22Rv1 (cell line): ENCODE data around the gene LYVE1.

Experiments used
- H3K27ac ChIP-seq: fragments of 450-650 bp; 2 replicates; pipeline ENCODE4 v1.5.1; 2017
- ZFX ChIP-seq: fragments of 450-650 bp; IDR thresholded peaks from 2 replicates; pipeline ENCODE4 v1.6.1; 2017; ENCODE audit warnings: antibody characterized with exemption, borderline replicate concordance
- TF ChIP-seq, protein P1 (sequence below): fragments of 450-650 bp; IDR thresholded peaks from 2 replicates; pipeline ENCODE4 v1.5.1; 2017; ENCODE audit warnings: mild to moderate bottlenecking

Gene LYVE1

DNA sequence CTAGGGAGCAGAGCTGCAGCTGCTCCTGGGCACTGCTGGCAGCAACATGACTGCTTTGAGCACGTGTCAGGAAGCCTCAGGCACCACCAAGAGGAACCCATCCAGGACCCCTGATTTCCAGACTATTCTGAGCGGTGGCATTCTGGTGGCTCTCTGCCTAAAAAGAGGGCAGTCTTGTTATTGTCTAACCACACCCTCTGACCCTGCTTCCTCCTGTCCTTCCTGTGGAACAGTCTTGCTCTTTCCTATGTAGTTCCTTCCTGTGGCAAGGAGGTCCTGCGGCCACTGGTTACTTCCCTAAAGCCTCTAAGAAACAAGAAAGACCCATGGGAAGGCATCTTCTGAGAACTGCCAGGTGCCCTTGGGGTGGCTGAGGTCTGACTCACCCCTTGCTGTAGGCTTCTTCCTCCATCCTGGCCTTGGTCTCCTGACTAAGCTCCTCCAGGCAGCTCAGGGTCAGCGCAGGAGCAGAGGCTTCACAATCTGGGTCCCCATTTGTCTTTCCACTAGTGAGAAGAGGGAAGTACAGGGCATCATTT lies 13.1 kb upstream of the LYVE1 start:
- no peak overlapping the region for H3K27ac ChIP-seq
- no peak for TF ChIP-seq ZFX
- TF ChIP-seq, protein P1, sequence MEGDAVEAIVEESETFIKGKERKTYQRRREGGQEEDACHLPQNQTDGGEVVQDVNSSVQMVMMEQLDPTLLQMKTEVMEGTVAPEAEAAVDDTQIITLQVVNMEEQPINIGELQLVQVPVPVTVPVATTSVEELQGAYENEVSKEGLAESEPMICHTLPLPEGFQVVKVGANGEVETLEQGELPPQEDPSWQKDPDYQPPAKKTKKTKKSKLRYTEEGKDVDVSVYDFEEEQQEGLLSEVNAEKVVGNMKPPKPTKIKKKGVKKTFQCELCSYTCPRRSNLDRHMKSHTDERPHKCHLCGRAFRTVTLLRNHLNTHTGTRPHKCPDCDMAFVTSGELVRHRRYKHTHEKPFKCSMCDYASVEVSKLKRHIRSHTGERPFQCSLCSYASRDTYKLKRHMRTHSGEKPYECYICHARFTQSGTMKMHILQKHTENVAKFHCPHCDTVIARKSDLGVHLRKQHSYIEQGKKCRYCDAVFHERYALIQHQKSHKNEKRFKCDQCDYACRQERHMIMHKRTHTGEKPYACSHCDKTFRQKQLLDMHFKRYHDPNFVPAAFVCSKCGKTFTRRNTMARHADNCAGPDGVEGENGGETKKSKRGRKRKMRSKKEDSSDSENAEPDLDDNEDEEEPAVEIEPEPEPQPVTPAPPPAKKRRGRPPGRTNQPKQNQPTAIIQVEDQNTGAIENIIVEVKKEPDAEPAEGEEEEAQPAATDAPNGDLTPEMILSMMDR = no peak

DNA sequence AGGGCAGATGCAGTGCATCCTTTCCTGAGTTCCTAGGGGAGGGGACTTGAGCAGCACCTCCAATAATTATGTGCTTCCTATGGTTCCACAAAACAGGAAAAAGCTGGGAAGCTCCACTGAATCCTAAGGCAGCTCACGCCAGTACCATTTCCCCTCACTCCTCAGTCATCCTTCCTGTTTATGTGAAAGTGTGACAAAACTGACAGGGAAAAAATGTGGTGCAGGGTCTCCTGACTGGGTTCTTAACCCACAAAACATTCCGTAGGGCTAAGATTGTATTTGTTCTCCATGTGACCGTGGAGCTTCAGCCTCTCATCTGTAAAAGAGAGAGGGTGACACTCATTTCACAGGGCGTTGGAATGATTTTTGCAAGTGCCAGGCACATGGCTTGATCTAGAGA lies 12.2 kb upstream of the LYVE1 start:
- no peak overlapping the region for H3K27ac ChIP-seq
- TF ChIP-seq, protein P1 = no peak
- no peak for TF ChIP-seq ZFX

DNA sequence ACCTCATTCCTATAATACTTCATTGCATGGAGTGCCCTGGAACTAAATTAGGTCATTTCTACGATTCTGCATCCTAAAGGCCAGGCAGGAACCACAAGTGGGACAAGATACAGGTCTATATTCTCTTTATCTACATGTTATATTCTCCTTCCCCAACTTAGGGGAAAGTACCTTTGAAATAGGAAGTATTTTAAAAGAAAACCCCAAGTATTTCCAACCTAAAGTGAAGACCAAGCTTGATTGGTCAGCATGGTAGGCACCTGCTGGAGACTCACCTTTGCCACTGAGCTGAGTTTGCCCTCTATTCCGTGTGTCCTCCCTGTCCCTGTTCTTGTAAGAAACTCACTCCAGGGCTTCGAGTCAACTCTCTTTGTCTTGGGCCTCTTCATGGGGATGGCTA lies 11.2 kb upstream of the LYVE1 start:
- TF ChIP-seq ZFX = no peak
- TF ChIP-seq, protein P1 = no peak
- no peak overlapping the region for H3K27ac ChIP-seq

DNA sequence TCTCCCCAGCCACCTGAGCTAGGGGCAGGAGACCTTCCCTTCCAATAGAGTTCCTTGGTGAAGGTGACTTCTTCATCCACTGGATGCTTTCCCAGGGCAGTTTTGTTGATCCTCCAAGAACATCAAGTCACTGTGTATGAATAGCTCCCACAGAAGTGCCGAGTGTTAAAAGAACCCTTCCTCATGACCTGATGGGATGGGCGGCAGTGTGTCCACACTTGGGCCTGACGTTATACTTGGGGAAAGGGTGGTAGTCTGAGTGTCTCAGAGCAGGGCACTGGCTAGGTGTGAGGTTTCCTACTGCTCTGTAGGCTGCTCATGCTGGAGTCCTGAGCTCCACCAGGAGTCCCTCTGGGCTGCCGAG lies 7.6 kb upstream of the LYVE1 start:
- no peak for TF ChIP-seq ZFX
- TF ChIP-seq, protein P1 = no peak
- H3K27ac ChIP-seq = no peak overlapping the region

DNA sequence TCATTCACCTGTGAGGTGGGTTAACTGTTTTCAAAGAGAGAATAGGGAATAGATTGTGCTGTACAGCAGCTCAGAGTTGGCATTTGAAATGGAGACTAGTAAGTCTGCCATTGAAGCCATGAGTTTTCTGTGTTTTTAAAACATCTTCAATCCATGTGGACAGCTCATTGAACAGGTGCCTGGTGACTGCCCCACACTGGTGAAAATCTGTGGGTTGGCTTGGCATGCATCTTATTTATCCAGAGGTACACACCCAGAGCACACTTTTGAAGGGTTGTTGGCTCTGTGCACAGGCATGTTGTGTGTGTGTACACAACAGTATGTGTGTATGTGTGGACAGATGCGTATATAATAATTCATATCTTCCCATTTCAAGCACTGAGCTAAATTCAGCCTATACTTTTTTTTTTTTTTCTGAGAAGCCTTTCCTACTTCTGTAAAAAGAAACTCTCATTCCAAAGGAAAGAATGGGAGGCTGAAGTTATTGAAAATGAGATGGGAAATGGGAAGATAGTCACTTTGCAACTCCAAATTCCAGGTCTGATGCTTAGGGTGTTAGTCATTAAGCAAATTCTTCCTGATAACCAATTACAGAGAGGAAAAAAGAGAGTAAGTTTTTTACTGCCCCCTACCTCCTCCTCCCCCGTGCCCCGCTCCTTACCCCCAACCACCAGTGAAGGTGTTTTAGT lies 7.0 kb upstream of the LYVE1 start:
- no peak overlapping the region for H3K27ac ChIP-seq
- no peak for TF ChIP-seq ZFX
- TF ChIP-seq, protein P1 = no peak

DNA sequence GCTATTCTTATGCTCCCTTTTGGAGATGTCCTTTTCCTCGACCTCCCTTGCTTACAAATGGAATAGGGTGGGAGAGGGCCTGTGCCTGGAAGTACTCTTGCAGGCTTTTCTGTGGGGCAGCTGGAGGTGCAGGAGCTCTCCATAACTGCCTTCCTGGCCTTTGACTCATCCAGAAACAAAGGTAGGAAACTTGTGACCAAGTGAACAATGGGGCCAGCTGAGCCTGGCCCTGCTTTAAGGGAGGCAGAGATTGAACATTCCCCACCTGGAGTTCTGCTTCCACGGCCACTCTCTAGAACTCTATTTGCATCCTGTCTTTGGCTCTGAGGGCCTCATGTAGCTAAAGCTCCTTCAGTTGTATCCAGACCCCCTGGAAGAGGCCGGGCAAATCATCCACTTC lies 5.1 kb upstream of the LYVE1 start:
- TF ChIP-seq, protein P1 = no peak
- TF ChIP-seq ZFX = no peak
- no peak overlapping the region for H3K27ac ChIP-seq

DNA sequence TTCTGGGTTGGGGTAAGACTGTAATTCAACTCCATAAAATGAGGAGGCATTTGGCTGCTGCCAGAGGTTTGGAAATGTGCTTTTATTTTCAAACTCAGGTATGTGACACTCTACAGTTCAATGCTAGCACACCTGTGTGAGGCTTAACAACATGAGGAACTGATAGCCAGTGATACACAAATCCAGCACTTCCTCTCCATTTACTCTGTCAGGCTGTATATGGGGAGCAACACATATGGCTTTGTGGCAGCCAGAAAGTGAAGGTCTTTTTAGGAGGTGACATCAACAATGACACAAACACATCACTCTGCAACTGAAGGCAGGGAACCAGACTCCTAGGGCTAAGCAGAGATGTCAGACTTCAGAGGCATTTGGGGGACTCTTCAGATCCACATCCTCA lies 4.6 kb upstream of the LYVE1 start:
- TF ChIP-seq, protein P1 = no peak
- TF ChIP-seq ZFX = no peak
- H3K27ac ChIP-seq = no peak overlapping the region
